Skeletal muscle tissue (tissue), 4 donors: ENCODE data around the gene CRHBP. TPM values are rescaled to one million over a fixed set of nuclear protein-coding genes. Genes with fewer than 3 reads are reported as not detected.
"Not testable (repeated sequence)": the region's sequence is repeated elsewhere in the genome, so short reads cannot be mapped to it uniquely, and the experiment has no call there.

Source experiments
- H3K27ac ChIP-seq: one replicate; pipeline ENCODE4 v1.7.0; 2013; ENCODE audit warnings: mild to moderate bottlenecking, low read depth, low read length, inconsistent platforms
- H3K27me3 ChIP-seq, 3 donors: one replicate each; pipeline ENCODE4 v1.7.0; 2013; ENCODE audit warnings: low read length in 3 of 3; ENCODE audit not compliant: control insufficient read depth in 3 of 3, insufficient read depth in 3 of 3
- H3K36me3 ChIP-seq, 3 donors: one replicate each; pipeline ENCODE4 v1.7.0; 2013; ENCODE audit warnings: low read length in 3 of 3; ENCODE audit not compliant: control insufficient read depth in 3 of 3, insufficient read depth in 3 of 3
- H3K4me1 ChIP-seq, 3 donors: one replicate each; pipeline ENCODE4 v1.7.0; 2013; ENCODE audit warnings: low read length in 3 of 3, mild to moderate bottlenecking in 3 of 3; ENCODE audit not compliant: control insufficient read depth in 3 of 3, insufficient read depth in 3 of 3
- H3K4me3 ChIP-seq, 3 donors: one replicate each; pipeline ENCODE4 v1.7.0; 2013; ENCODE audit warnings: low read length in 3 of 3
- H3K9ac ChIP-seq, 3 donors: one replicate each; pipeline ENCODE4 v1.7.0; 2013; ENCODE audit warnings: low read length in 3 of 3, mild to moderate bottlenecking in 3 of 3, moderate library complexity in 2 of 3, low read depth in 1 of 3
- H3K9me3 ChIP-seq, 3 donors: one replicate each; pipeline ENCODE4 v1.7.0; 2013; ENCODE audit warnings: low read length in 3 of 3; ENCODE audit not compliant: control insufficient read depth in 3 of 3
- total RNA-seq: library from RNA; depleted of rRNA; stranded (reverse); fragments of >200 nt; gene quantifications from one replicate; pipeline ENCODE4 v1.2.3, GENCODE V29; 2014
- donor health status: Osteomylitis.

CRHBP gene, protein sequence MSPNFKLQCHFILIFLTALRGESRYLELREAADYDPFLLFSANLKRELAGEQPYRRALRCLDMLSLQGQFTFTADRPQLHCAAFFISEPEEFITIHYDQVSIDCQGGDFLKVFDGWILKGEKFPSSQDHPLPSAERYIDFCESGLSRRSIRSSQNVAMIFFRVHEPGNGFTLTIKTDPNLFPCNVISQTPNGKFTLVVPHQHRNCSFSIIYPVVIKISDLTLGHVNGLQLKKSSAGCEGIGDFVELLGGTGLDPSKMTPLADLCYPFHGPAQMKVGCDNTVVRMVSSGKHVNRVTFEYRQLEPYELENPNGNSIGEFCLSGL
- not detected for total RNA-seq

DNA sequence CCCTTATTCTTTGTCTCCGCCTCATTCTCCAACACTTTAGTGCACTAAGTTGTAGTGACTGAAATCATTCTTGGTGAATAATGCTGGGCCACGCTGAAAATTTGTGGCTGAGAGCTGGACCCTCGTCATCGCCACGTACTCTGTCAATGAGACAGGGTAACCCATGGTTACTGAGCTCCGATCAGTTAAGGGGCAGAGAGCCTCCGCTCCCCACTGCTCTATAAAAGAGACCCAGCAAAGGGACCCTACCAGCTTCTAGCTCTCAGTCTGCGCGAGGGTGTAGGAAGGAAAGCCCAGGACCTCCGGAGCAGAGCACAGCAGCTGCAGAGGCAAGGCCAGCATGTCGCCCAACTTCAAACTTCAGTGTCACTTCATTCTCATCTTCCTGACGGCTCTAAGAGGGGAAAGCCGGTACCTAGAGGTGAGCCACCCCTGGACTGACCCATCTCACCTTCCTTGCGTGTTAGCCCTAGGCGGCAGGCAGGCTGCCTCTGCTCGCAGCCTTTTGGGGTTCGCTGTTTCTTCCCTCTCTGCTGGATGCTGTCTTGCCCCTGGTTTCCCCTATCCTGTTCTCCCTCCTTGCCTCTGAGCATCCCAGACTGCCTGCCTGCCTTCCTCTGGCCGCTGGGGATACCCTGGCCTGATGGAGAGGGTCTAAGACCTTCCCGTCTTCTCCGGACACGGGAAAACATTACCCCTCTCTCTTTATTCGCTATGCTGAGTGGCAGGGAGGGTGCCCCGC, at the start of gene CRHBP:
Gene CRHBP, plus strand, starts transcription at position 251 of the 742 bp plus-strand sequence. Its CDS starts 90 bp downstream, at position 341.
- Histone ChIP-seq H3K36me3 (no peaks in the 10 kb centered on the region), H3K9ac (no peak within 1 kb of the TSS), H3K4me1 (peaks cover 0 to 4% (median 2%) of the 10 kb centered on the region in 3 donors), H3K4me3 (peak within 1 kb of the TSS; percentile 35 to 52 (median 43)), H3K27ac (no peak within 1 kb of the TSS), H3K9me3 (no peaks in the 10 kb centered on the region), H3K27me3 (peaks cover 17 to 26% (median 19%) of the 10 kb centered on the region in 3 donors)

DNA sequence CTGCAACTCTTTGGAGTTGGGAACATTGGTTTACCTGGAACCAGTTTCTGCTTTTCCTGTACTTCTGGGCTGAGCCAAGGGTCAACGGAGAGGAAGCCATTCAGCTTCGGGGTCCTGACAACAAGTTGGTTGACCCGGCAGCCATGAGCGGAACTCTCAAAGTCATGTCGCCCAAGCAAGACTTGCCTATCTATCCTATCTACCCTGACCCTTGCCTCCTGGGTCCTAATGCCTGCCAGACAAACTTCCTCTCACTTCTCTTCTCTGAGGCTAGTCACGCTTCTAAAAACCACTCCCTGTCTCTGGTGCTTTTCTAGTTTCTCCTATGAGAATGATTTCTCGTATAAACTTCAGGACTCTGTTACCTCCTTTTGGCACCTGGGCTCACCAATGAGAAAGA, 44.7 kb upstream of the CRHBP start:
- Histone ChIP-seq H3K9me3 (no peaks in the 10 kb centered on the region), H3K4me1 (no peaks in the 10 kb centered on the region), H3K9ac (no peak overlapping the region), H3K4me3 (no peak overlapping the region), H3K36me3 (no peaks in the 10 kb centered on the region), H3K27ac (no peak overlapping the region), H3K27me3 (no peaks in the 10 kb centered on the region)

DNA sequence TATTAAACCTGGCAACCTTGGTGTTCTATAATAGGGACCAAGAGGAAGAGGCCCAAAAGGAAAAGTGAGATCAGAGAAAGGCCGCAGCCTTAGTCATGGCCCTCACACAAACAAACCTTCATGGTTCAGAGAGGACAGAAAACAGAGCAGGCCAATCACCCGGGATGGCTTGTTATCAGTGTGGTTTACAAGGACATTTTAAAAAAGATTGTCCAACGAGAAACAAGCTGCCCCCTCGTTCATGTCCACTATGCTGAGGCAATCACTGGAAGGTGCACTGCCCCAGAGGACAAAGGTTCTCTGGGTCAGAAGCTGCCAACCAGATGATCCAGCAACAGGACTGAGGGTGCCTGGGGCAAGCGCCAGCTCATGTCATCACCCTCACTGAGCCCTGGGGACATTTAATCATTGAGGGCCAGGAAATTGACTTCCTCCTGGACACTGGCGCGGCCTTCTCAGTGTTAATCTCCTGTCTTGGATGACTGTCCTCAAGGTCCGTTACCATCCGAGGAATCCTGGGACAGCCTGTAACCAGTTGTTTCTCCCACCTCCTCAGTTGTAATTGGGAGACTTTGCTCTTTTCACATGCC, 42.4 kb upstream of the CRHBP start:
- not testable (repeated sequence) for H3K9ac ChIP-seq, H3K9me3 ChIP-seq, H3K36me3 ChIP-seq, H3K27ac ChIP-seq, H3K4me3 ChIP-seq, H3K27me3 ChIP-seq, H3K4me1 ChIP-seq

DNA sequence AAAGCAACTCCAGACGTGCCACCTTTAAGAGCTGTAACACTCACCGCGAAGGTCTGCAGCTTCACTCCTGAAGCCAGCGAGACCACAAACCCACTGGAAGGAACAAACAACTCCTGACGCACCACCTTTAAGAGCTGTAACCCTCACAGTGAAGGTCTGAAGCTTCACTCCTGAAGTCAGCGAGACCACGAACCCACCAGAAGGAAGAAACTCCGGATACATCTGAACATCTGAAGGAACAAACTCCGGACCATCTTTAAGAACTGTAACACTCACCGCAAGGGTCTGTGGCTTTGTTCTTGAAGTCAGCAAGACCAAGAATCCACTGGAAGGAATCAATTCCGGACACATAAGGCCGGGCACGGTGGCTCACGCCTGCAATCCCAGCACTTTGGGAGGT, 38.2 kb upstream of the CRHBP start:
- not testable (repeated sequence) for H3K4me3 ChIP-seq, H3K27ac ChIP-seq, H3K9ac ChIP-seq, H3K36me3 ChIP-seq, H3K9me3 ChIP-seq, H3K27me3 ChIP-seq, H3K4me1 ChIP-seq

DNA sequence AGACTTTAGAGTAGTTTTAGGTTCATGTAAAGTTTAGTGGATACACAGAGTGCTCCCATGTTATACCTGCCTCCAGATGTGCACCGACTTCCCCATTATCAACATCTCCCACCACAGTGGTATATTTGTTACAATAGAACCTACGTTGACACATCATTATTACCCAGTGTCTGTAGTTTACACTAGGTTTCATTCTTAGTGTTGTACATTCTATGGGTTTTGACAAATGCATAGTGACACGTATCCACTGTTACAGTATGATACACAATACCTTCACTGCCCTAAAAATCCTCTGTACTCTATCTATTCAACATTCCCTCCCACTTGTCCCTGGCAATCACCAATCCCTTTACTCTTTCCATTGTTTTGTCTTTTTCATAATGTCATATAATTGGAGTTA, 34.3 kb upstream of the CRHBP start:
- H3K27ac ChIP-seq = no peak overlapping the region
- no peaks in the 10 kb centered on the region for H3K4me1 ChIP-seq
- no peaks in the 10 kb centered on the region for H3K27me3 ChIP-seq
- no peak overlapping the region for H3K4me3 ChIP-seq
- H3K36me3 ChIP-seq = no peaks in the 10 kb centered on the region
- H3K9me3 ChIP-seq = no peaks in the 10 kb centered on the region
- H3K9ac ChIP-seq = no peak overlapping the region

DNA sequence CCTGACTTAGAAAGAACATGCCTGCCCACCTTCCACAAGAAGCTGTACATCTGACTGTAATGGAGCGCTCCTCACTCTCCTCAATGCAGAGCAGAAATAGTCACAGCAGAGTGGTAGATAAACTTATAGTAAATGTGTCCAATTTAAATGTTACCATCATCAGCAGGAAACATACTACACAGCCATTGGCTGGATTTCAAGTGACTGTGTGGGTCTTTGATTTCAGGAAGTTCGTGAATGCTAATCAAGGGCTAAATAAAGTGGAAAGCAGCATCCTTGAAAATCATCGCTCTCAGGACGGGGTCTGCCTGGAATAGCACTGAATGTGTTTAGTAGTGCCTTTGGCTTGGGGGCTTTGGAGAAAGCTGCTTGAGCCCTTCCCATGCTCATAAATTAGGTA, 32.4 kb upstream of the CRHBP start:
- no peak overlapping the region for H3K4me3 ChIP-seq
- no peaks in the 10 kb centered on the region for H3K9me3 ChIP-seq
- H3K27me3 ChIP-seq = no peaks in the 10 kb centered on the region
- no peaks in the 10 kb centered on the region for H3K36me3 ChIP-seq
- no peak overlapping the region for H3K27ac ChIP-seq
- no peak overlapping the region for H3K9ac ChIP-seq
- H3K4me1 ChIP-seq = no peaks in the 10 kb centered on the region

DNA sequence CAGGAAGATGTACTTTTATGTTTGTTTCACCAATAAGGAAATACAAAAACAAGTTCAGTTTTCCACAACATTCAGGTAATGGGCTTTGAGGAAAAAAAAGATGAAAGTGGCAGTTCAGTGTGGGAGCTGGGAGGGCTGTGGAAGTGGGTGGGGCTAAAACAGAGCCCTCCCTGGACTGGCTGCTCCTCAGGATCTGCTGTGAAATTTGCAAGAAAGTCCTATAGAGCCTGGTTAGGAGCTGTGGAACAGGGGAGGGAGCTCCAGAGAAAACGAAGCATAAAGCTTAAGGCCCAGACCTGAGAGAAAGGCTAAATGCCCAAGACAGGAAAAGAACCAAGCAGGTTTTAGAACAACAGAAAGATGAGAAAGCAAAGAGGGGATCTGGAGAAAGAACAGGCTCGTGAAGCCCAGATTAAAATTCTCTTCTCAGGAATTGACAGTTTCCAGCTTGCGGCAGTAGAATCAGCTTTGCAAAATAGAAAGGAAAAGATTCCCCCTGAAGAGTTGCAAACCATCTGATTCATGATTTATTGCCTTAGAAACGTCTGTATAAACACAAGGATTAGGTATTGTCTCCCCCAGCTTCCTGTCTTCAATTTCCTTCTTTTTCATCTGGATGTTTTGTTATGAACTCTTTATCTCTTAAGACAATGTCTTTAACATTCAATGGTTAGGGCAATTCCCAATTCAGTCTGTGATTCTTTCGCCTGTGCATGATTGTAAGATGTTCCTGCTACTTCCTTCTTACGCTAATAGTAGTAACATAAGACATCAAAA, 26.3 kb upstream of the CRHBP start:
- Histone ChIP-seq H3K36me3 (no peaks in the 10 kb centered on the region), H3K27me3 (peaks cover 0 to 2% (median 0%) of the 10 kb centered on the region in 3 donors), H3K9ac (no peak overlapping the region), H3K27ac (no peak overlapping the region), H3K4me1 (no peaks in the 10 kb centered on the region), H3K4me3 (no peak overlapping the region), H3K9me3 (no peaks in the 10 kb centered on the region)

DNA sequence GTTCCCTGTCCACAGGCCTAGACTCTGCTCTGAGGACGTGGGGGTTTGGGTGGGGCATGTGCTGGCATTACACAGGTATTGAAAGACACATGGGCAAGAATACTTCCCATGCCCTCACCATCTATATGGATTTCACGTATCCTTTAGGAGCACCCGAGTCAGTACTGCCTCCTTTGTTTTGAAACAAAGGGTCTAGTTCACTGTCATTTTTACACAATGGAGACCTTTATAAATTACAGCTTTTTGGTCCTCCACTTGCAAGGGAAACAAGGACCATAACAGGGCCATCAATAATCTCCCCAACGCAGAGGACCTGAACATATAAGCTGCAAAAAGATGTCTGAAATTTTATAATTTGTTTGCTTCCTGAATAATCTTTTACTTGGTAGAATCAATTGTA, 24.9 kb upstream of the CRHBP start:
- Histone ChIP-seq H3K36me3 (no peaks in the 10 kb centered on the region), H3K27ac (no peak overlapping the region), H3K9me3 (no peaks in the 10 kb centered on the region), H3K4me3 (no peak overlapping the region), H3K27me3 (peaks cover 0 to 2% (median 0%) of the 10 kb centered on the region in 3 donors), H3K4me1 (no peaks in the 10 kb centered on the region), H3K9ac (no peak overlapping the region)

DNA sequence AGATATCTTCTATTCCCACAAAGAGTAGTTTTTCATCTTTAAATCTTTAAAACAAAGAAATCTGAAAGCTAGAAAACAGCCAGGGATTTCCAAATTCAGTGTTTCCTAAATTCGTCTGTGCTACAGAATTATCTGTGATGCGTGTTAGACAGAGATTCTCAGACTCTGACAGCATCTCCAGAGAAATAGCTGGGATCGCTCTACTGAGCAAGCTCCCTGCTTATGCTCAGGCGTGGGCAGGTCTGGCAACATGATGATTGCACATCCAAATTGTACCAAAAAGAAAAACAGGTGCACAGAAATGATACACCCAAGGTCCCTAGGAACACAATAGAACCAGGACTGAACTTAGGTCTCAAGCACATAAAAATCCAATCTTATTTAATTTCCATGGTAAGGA, 22.8 kb upstream of the CRHBP start:
- H3K4me1 ChIP-seq = no peaks in the 10 kb centered on the region

More for the DNA sequence above, 22.8 kb upstream of the CRHBP start:
- Histone ChIP-seq H3K9me3 (no peaks in the 10 kb centered on the region), H3K27me3 (peaks cover 0 to 2% (median 0%) of the 10 kb centered on the region in 3 donors), H3K4me3 (no peak overlapping the region), H3K27ac (no peak overlapping the region), H3K9ac (no peak overlapping the region), H3K36me3 (no peaks in the 10 kb centered on the region)
